Measurements from ENCODE around the gene LIN7C.

The LIN7C gene

GRCh38 chr11:27445625-27446024 is 60.9 kb downstream of the LIN7C start:
- DNase-seq (ENCODE audit: low spot score) = no peak

GRCh38 chr11:27444801-27445215 is 61.8 kb downstream of the LIN7C start:
- DNase-seq (ENCODE audit: low spot score) = no peak

Data from AG08396 (cell line).